Astrocyte (in vitro differentiated cells and primary cell): ENCODE data around the gene GPR68. TPM values are rescaled to one million over a fixed set of nuclear protein-coding genes. Genes with fewer than 3 reads are reported as not detected.

Experiments
- DNase-seq: peaks from one replicate; pipeline ENCODE4 v3.0.0-alpha.2; 2010; ENCODE audit warnings: low read depth
- FAIRE-seq: peaks from 2 replicates; lab custom pipeline; 2011; peaks lifted over from hg19 to GRCh38; lab: Jason Lieb, UNC
- H2AFZ ChIP-seq: 2 replicates; pipeline ENCODE4 v1.6.0; 2012; ENCODE audit warnings: low read depth, low read length, inconsistent platforms
- H3K27ac ChIP-seq: 2 replicates; pipeline ENCODE4 v1.5.1; 2011; ENCODE audit warnings: low read depth, low read length, inconsistent platforms
- H3K27me3 ChIP-seq: 2 replicates; pipeline ENCODE4 v1.6.0; 2011; ENCODE audit warnings: low read length, inconsistent platforms; ENCODE audit not compliant: insufficient read depth
- H3K36me3 ChIP-seq: 2 replicates; pipeline ENCODE4 v1.5.1; 2011; ENCODE audit warnings: low read length, inconsistent platforms; ENCODE audit not compliant: insufficient read depth
- H3K4me1 ChIP-seq: 2 replicates; pipeline ENCODE4 v1.5.1; 2011; ENCODE audit warnings: low read length, inconsistent platforms; ENCODE audit not compliant: insufficient read depth
- H3K4me2 ChIP-seq: 2 replicates; pipeline ENCODE4 v1.6.0; 2012; ENCODE audit warnings: low read length, inconsistent platforms
- H3K4me3 ChIP-seq: 2 replicates; pipeline ENCODE4 v1.5.1; 2011; ENCODE audit warnings: low read depth, mild to moderate bottlenecking, low read length, inconsistent platforms; ENCODE audit not compliant: insufficient read depth
- H3K79me2 ChIP-seq: 2 replicates; pipeline ENCODE4 v1.6.0; 2012; ENCODE audit warnings: mild to moderate bottlenecking, low read length, inconsistent platforms; ENCODE audit not compliant: insufficient read depth
- H3K9ac ChIP-seq: 2 replicates; pipeline ENCODE4 v1.6.0; 2012; ENCODE audit warnings: mild to moderate bottlenecking, low read length, inconsistent platforms
- H3K9me3 ChIP-seq: 2 replicates; pipeline ENCODE4 v1.5.1; 2012; ENCODE audit warnings: low read depth, mild to moderate bottlenecking, low read length, inconsistent platforms; ENCODE audit not compliant: insufficient read depth
- H4K20me1 ChIP-seq: 2 replicates; pipeline ENCODE4 v1.6.0; 2012; ENCODE audit warnings: low read length, inconsistent platforms; ENCODE audit not compliant: insufficient read depth
- H3K27ac Mint-ChIP-seq: one replicate; pipeline ENCODE4 v1.8.0; 2021; ENCODE audit warnings: mild to moderate bottlenecking, mixed read lengths; ENCODE audit not compliant: unreplicated experiment
- H3K27me3 Mint-ChIP-seq: one replicate; pipeline ENCODE4 v1.8.0; 2021; ENCODE audit warnings: low read depth, mixed read lengths; ENCODE audit not compliant: unreplicated experiment
- H3K36me3 Mint-ChIP-seq: one replicate; pipeline ENCODE4 v1.8.0; 2021; ENCODE audit warnings: low read depth, mixed read lengths; ENCODE audit not compliant: unreplicated experiment
- H3K4me1 Mint-ChIP-seq: one replicate; pipeline ENCODE4 v1.8.0; 2021; ENCODE audit warnings: low read depth, mixed read lengths; ENCODE audit not compliant: unreplicated experiment
- H3K4me3 Mint-ChIP-seq: one replicate; pipeline ENCODE4 v1.8.0; 2021; ENCODE audit warnings: mild to moderate bottlenecking, moderate library complexity, mixed read lengths; ENCODE audit not compliant: unreplicated experiment
- H3K9me3 Mint-ChIP-seq: one replicate; pipeline ENCODE4 v1.8.0; 2021; ENCODE audit warnings: mild to moderate bottlenecking, mixed read lengths; ENCODE audit not compliant: unreplicated experiment
- CTCF ChIP-seq: IDR thresholded peaks from 2 replicates; pipeline ENCODE4 v1.5.1; 2011; ENCODE audit warnings: low read depth, mild to moderate bottlenecking, inconsistent platforms, low read length, moderate library complexity; ENCODE audit not compliant: insufficient read depth
- EZH2 ChIP-seq: IDR thresholded peaks from 2 replicates; pipeline ENCODE4 v1.6.1; 2012; ENCODE audit warnings: mild to moderate bottlenecking, low read length, inconsistent platforms; ENCODE audit not compliant: insufficient read depth
- total RNA-seq: library from RNA; stranded (reverse); gene quantifications from 2 replicates; pipeline ENCODE4 v1.2.1, GENCODE V29; 2021

GPR68 gene
- total RNA-seq, 1 donor from 2014 or later, result 0.50 TPM

DNA sequence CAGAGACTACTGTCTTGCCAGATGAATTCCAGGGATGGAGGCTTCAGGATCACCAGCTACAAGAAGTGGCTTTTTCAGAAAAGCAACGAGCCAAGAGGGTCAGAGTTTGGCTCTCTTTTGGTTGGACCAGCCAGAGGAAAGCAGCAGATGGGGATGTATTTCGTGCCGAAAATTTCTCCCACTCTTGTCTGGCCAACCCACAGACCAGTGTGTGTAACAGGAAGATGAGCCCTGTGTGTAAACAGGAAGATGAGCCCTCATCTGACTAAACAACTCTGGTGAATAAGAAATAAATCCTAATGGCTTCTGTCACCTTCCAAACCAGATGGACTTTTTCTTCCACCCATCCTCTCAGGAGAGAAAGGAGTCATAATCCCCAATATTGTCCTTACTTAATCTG, 13.1 kb downstream of the GPR68 start:
- peaks cover 5% of the 10 kb centered on the region for H3K36me3 Mint-ChIP-seq
- no peak overlapping the region for H3K4me2 ChIP-seq
- H3K4me1 ChIP-seq, result peaks cover 30% of the 10 kb centered on the region
- H3K27me3 ChIP-seq, result no peaks in the 10 kb centered on the region
- H3K27ac Mint-ChIP-seq, result no peak overlapping the region
- H3K4me3 ChIP-seq, result no peak overlapping the region
- no peak for TF ChIP-seq EZH2
- no peak for TF ChIP-seq CTCF
- peaks cover 3% of the 10 kb centered on the region for H3K27me3 Mint-ChIP-seq
- no peak overlapping the region for H3K4me3 Mint-ChIP-seq
- H3K9me3 ChIP-seq, result no peaks in the 10 kb centered on the region
- no peaks in the 10 kb centered on the region for H3K36me3 ChIP-seq
- H3K9me3 Mint-ChIP-seq, result peaks cover 6% of the 10 kb centered on the region
- DNase-seq (no peak), FAIRE-seq (no peak)
- H3K27ac ChIP-seq, result no peak overlapping the region
- H3K4me1 Mint-ChIP-seq, result peaks cover 23% of the 10 kb centered on the region
- H4K20me1 ChIP-seq, result no peaks in the 10 kb centered on the region
- H2AFZ ChIP-seq, result no peak overlapping the region
- no peaks in the 10 kb centered on the region for H3K79me2 ChIP-seq
- H3K9ac ChIP-seq, result no peak overlapping the region

GRCh38 chr14:91230397-91231035, 14.0 kb downstream of the GPR68 start:
- Mint-ChIP-seq H3K9me3 (peaks cover 6% of the 10 kb centered on the region), H3K4me1 (peaks cover 23% of the 10 kb centered on the region), H3K4me3 (no peak overlapping the region), H3K27me3 (peaks cover 3% of the 10 kb centered on the region), H3K27ac (peak overlapping the region; percentile 6), H3K36me3 (peaks cover 6% of the 10 kb centered on the region)
- Histone ChIP-seq H3K4me1 (peaks cover 30% of the 10 kb centered on the region), H3K27ac (peak overlapping the region; percentile 50), H3K9ac (no peak overlapping the region), H3K79me2 (no peaks in the 10 kb centered on the region), H4K20me1 (no peaks in the 10 kb centered on the region), H3K9me3 (no peaks in the 10 kb centered on the region), H3K4me3 (peak overlapping the region; percentile 37), H3K4me2 (peak overlapping the region; percentile 62), H3K27me3 (no peaks in the 10 kb centered on the region), H3K36me3 (no peaks in the 10 kb centered on the region), H2AFZ (peak overlapping the region; percentile 40)
- peak; percentile 75 for FAIRE-seq
- TF ChIP-seq EZH2, result no peak
- TF ChIP-seq CTCF, result no peak
- peak; percentile 38 for DNase-seq

GRCh38 chr14:91229743-91230200, 14.7 kb downstream of the GPR68 start:
- FAIRE-seq, result no peak
- H3K36me3 Mint-ChIP-seq, result peaks cover 10% of the 10 kb centered on the region

More at GRCh38 chr14:91229743-91230200, 14.7 kb downstream of the GPR68 start:
- peaks cover 30% of the 10 kb centered on the region for H3K4me1 Mint-ChIP-seq
- Histone ChIP-seq H3K4me2 (peak overlapping the region; percentile 62), H3K27me3 (no peaks in the 10 kb centered on the region), H3K36me3 (no peaks in the 10 kb centered on the region), H3K4me1 (peaks cover 30% of the 10 kb centered on the region), H3K27ac (peak overlapping the region; percentile 50), H3K79me2 (no peaks in the 10 kb centered on the region), H3K4me3 (no peak overlapping the region), H4K20me1 (no peaks in the 10 kb centered on the region), H3K9ac (no peak overlapping the region), H2AFZ (peak overlapping the region; percentile 1), H3K9me3 (no peaks in the 10 kb centered on the region)
- peaks cover 6% of the 10 kb centered on the region for H3K9me3 Mint-ChIP-seq
- peak overlapping the region; percentile 45 for H3K27ac Mint-ChIP-seq
- no peak for TF ChIP-seq EZH2
- no peak for TF ChIP-seq CTCF
- no peak overlapping the region for H3K4me3 Mint-ChIP-seq
- peaks cover 3% of the 10 kb centered on the region for H3K27me3 Mint-ChIP-seq
- DNase-seq, result peak; percentile 93
